GM12865 (cell line): ENCODE measurements around the gene FBN1.

Source experiments
- DNase-seq: peaks from one replicate; pipeline ENCODE4 v3.0.0; 2010; ENCODE audit warnings: low read depth
- H3K4me3 ChIP-seq: 2 replicates; pipeline ENCODE4 v1.5.1; 2011; ENCODE audit warnings: mild to moderate bottlenecking, low read depth, low read length, control low read depth
- TF ChIP-seq, protein P1 (sequence below): IDR thresholded peaks from 2 replicates; pipeline ENCODE4 v1.5.1; 2011; ENCODE audit warnings: low read length, control low read depth, low read depth, inconsistent platforms; ENCODE audit not compliant: insufficient read depth; ENCODE audit errors: missing control alignments

FBN1 gene

DNA sequence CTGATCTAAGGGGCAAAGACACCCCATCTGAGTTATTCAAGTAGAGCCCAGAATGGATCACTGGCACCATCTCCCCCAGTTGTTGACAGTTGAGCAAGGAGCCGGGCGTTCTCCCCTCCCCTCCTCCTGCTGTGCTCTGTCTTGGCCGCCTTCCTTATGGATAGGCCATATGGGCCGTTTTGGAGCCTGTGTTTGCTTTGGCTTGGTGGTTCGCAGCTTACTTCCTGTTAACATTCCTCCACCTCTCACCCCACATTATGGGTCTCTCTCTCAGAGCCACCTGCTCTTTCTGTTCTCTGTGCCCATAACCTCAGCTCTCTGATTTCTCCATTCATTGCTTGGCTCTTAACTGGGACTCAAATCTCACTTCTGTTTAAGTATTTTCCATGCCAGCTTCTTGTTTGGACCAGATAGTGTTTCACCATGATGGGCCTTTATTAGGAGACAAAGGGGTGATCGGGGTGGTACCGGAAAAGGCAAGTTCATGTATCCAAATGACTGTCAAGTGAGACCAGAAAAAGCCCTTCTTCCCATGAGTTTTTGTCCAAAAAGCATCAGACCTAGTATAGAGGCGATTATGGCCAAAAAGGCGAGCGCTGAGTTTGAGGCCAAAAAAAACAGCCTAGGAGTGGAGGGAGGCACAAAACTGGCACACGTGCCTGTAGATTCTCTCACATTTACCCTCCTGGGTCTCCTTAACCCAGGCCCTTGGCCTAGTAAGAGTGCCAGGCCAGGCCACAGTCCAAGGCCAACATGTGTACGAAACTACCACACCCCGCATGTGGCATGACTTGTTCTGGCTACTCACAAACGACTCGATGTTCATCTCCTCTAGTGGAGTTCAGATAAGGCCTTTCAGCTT is 251.6 kb downstream of the FBN1 start:
- no peak for DNase-seq
- TF ChIP-seq, protein P1, sequence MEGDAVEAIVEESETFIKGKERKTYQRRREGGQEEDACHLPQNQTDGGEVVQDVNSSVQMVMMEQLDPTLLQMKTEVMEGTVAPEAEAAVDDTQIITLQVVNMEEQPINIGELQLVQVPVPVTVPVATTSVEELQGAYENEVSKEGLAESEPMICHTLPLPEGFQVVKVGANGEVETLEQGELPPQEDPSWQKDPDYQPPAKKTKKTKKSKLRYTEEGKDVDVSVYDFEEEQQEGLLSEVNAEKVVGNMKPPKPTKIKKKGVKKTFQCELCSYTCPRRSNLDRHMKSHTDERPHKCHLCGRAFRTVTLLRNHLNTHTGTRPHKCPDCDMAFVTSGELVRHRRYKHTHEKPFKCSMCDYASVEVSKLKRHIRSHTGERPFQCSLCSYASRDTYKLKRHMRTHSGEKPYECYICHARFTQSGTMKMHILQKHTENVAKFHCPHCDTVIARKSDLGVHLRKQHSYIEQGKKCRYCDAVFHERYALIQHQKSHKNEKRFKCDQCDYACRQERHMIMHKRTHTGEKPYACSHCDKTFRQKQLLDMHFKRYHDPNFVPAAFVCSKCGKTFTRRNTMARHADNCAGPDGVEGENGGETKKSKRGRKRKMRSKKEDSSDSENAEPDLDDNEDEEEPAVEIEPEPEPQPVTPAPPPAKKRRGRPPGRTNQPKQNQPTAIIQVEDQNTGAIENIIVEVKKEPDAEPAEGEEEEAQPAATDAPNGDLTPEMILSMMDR, result no peak

DNA sequence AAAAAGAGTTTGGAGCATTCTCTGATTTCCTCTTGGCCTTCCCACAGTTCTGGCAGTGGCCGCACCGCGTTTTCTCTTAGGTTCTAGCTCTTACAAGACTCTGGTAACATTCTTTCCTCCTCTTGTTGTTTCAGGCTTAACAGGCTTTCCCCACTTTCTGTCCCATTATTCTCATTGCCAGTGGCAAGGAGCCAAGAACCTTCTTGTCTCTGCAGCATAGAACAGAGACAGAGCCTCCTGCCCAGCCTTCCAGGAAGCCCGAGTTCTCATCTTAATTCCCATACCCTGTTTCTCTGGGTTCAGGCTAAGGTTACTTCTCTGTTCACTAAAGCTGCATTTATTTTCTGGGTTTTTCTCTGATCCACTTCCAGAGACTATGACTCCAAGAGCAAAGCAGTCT is 253.2 kb downstream of the FBN1 start:
- TF ChIP-seq, protein P1, result no peak
- DNase-seq, result no peak
- no peak overlapping the region for H3K4me3 ChIP-seq

More for the DNA sequence above, 251.6 kb downstream of the FBN1 start:
- no peak overlapping the region for H3K4me3 ChIP-seq

DNA sequence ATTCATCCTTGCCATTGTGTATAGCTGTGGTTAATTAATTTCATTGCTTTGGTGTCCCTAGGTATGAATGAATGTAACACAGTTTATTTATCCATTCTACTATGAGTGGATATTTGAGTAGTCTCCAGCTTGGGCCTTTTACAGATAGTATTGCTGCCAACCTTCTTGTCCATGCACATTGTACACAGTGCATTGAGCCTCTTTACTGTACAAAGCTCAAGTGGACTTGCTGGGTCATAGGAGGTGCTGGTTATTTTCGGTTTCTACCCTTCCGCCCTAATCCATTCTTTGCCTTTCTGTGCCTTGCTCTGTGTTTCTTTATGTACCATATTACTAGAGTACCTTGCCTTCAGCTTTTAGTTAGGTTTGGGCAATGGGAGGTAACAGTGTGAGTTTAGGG is 253.6 kb downstream of the FBN1 start:
- DNase-seq, result no peak
- TF ChIP-seq, protein P1, result no peak
- H3K4me3 ChIP-seq, result no peak overlapping the region

DNA sequence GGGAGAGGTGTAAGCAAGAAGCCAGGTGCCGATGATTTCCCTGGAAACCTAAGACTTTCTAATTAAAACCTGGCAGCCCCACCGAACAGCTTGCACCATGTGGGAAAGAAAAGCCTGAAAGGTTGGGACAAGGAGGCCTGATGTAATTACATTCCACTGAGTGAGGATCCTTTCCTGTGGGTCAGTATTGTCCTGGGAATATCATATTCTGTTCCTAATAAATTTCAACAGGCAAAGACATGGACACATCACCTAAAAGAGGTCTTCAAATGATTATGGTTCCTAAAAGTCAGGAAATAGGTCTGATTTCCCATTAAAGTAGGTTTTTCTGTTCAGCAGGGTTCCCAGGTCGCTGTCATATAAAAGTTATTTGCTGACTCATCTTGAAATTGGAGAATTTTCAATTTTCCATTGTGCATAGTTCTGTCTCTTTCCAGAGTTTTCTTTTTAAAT is 255.8 kb downstream of the FBN1 start:
- DNase-seq, result no peak
- no peak overlapping the region for H3K4me3 ChIP-seq
- TF ChIP-seq, protein P1, result no peak

DNA sequence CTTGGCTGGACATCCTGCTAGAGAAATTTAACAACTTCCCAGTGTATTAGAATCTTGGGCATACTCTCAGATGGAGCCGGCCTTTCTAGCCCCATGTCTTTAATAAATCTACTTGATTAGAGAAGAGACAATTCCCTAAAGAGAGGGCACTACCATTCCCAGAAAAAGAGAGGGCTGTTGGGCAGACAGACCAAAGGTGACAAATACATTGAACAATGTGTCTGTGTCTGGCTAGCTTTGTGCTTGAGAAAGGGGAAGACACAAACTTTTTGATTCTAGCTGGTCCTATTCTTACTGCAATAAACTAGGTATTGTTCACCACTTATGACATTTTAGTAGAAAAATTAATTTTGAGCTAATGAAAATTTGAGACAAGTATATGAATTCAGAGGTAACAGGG is 256.6 kb downstream of the FBN1 start:
- TF ChIP-seq, protein P1, result no peak
- H3K4me3 ChIP-seq, result no peak overlapping the region

DNA sequence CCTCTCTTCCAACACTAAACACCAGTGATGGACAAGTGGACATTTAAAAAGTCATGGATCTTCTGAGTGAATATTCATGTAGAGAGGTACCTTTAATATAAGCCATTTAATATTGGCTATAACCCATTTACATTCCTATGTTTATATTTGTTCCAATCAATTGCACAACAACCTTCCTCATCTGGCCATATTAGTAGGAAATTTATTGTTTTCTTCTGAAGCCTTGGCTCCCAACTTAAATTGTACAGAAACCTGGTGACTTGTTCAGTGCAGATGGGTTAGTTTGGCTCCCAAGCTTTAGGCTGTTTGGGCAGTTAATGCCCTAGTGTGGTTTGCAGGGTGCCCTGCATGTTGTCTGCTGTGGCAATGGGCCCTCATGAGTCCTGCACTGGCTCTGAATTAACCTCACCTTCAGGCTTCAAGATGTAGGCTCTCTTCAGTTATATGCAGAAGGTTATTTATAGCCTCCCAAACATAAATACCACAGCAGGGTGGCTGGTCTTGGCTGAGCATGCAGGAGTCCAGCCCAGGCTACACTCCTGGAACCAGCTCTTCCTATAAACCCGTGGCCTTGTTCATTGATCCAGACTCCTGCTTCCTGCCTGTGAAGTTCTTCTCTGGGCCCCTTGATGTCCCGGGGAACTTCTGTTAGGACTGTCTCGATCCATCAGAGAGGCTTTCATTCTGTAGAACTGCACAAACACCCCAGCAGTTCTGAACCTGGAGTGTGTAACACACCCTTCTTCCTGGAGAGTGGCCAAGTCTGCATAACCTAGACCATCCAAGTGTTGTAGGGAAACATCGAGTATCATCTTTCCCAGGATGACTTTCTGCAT is 257.3 kb downstream of the FBN1 start:
- H3K4me3 ChIP-seq, result no peak overlapping the region
- TF ChIP-seq, protein P1, result no peak
- DNase-seq, result no peak

More for the DNA sequence above, 256.6 kb downstream of the FBN1 start:
- no peak for DNase-seq
